ENCODE measurements around the gene PIM1. TPM values are rescaled to one million over a fixed set of nuclear protein-coding genes. Genes with fewer than 3 reads are reported as not detected.
A peak's percentile ranks its signal among the peaks of the same experiment; 100 is the strongest.

The PIM1 gene
- total RNA-seq, 2 experiments from 2014 or later: 24.7 to 31.4 TPM

- peak overlapping the region; percentile 16; the same call in 1 of the 2 replicates for H3K4me2 ChIP-seq (ENCODE audit: low read length)
- TF ChIP-seq EZH2phosphoT487 (IDR thresholded peaks at IDR 0.05; ENCODE audit: borderline replicate concordance, low read depth, low read length): no peak
- peaks cover 27% of the 10 kb centered on the region for H3K4me1 ChIP-seq (ENCODE audit: insufficient read depth, low read length, poor library complexity, severe bottlenecking)
- no peaks in the 10 kb centered on the region for H3K36me3 ChIP-seq (ENCODE audit: insufficient read depth, low read length)
- H3K79me2 ChIP-seq (ENCODE audit: insufficient read depth, low read depth, low read length): no peaks in the 10 kb centered on the region
- intact Hi-C loops (cut with micrococcal nuclease; ENCODE audit: unreplicated experiment): no loop called here
- CTCF ChIA-PET (ENCODE audit: unreplicated experiment): interaction anchor here (0.6 kb wide), 1 partner anchor 552 kb away, joined by 3 read pairs; no protein-coding TSS in a partner anchor
- H2AFZ ChIP-seq (ENCODE audit: low read length): peak overlapping the region; percentile 16; the same call in 1 of the 2 replicates
- H3K9me3 ChIP-seq (ENCODE audit: low read length): no peaks in the 10 kb centered on the region
- H4K20me1 ChIP-seq (ENCODE audit: insufficient read depth, low read length): no peaks in the 10 kb centered on the region
- DNase-seq (ENCODE audit: low spot score): no peak
- H3K4me3 ChIP-seq (ENCODE audit: low read depth, low read length, poor library complexity, severe bottlenecking): no peak overlapping the region
- no peak overlapping the region for H3K27ac ChIP-seq (ENCODE audit: low read depth, low read length, poor library complexity, severe bottlenecking)
- no peaks in the 10 kb centered on the region for H3K9me2 ChIP-seq (ENCODE audit: insufficient read depth, low read length)
- BruUV-seq (replicated peaks): no TSS peak
- POLR2A ChIA-PET: no interaction called here
Observed at GRCh38 chr6:37149745-37150144, 20.2 kb upstream of the PIM1 start.

GRCh38 chr6:37150314-37150713, 19.6 kb upstream of the PIM1 start:
- H3K4me3 ChIP-seq (ENCODE audit: low read depth, low read length, poor library complexity, severe bottlenecking): no peak overlapping the region
- no peak for TF ChIP-seq EZH2phosphoT487 (IDR thresholded peaks at IDR 0.05; ENCODE audit: borderline replicate concordance, low read depth, low read length)
- TF ChIP-seq, protein P1, sequence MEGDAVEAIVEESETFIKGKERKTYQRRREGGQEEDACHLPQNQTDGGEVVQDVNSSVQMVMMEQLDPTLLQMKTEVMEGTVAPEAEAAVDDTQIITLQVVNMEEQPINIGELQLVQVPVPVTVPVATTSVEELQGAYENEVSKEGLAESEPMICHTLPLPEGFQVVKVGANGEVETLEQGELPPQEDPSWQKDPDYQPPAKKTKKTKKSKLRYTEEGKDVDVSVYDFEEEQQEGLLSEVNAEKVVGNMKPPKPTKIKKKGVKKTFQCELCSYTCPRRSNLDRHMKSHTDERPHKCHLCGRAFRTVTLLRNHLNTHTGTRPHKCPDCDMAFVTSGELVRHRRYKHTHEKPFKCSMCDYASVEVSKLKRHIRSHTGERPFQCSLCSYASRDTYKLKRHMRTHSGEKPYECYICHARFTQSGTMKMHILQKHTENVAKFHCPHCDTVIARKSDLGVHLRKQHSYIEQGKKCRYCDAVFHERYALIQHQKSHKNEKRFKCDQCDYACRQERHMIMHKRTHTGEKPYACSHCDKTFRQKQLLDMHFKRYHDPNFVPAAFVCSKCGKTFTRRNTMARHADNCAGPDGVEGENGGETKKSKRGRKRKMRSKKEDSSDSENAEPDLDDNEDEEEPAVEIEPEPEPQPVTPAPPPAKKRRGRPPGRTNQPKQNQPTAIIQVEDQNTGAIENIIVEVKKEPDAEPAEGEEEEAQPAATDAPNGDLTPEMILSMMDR (conservative IDR thresholded peaks at IDR 0.05; ENCODE audit: low read length): no peak
- H3K9me3 ChIP-seq (ENCODE audit: low read length): no peaks in the 10 kb centered on the region
- POLR2A ChIA-PET: no interaction called here
- peak overlapping the region; percentile 16; the same call in 1 of the 2 replicates for H2AFZ ChIP-seq (ENCODE audit: low read length)
- no peak for DNase-seq (ENCODE audit: low spot score)
- H3K27ac ChIP-seq (ENCODE audit: low read depth, low read length, poor library complexity, severe bottlenecking): no peak overlapping the region
- CTCF ChIA-PET (ENCODE audit: unreplicated experiment): interaction anchor here (0.6 kb wide), 1 partner anchor 553 kb away, joined by 3 read pairs; no protein-coding TSS in a partner anchor
- no peaks in the 10 kb centered on the region for H4K20me1 ChIP-seq (ENCODE audit: insufficient read depth, low read length)
- no peaks in the 10 kb centered on the region for H3K36me3 ChIP-seq (ENCODE audit: insufficient read depth, low read length)
- peak overlapping the region; percentile 16; the same call in 1 of the 2 replicates for H3K4me2 ChIP-seq (ENCODE audit: low read length)
- no peaks in the 10 kb centered on the region for H3K9me2 ChIP-seq (ENCODE audit: insufficient read depth, low read length)
- H3K4me1 ChIP-seq (ENCODE audit: insufficient read depth, low read length, poor library complexity, severe bottlenecking): peaks cover 33% of the 10 kb centered on the region
- H3K79me2 ChIP-seq (ENCODE audit: insufficient read depth, low read depth, low read length): no peaks in the 10 kb centered on the region
- intact Hi-C loops (cut with micrococcal nuclease; ENCODE audit: unreplicated experiment): no loop called here
- no TSS peak for BruUV-seq (replicated peaks)

- no peaks in the 10 kb centered on the region for H3K9me3 ChIP-seq (ENCODE audit: low read length)
- no peaks in the 10 kb centered on the region for H4K20me1 ChIP-seq (ENCODE audit: insufficient read depth, low read length)
- no TSS peak for BruUV-seq (replicated peaks)
- H3K36me3 ChIP-seq (ENCODE audit: insufficient read depth, low read length): no peaks in the 10 kb centered on the region
- peaks cover 46% of the 10 kb centered on the region for H3K4me1 ChIP-seq (ENCODE audit: insufficient read depth, low read length, poor library complexity, severe bottlenecking)
- POLR2A ChIA-PET: interaction anchor here (0.8 to 1.9 kb wide), 2 partner anchors 8 to 14 kb away, joined by 6 to 12 read pairs; partner anchors contain the start of gene PIM1
- peak; percentile 97 for DNase-seq (ENCODE audit: low spot score)
- peak overlapping the region; percentile 58 for H3K4me3 ChIP-seq (ENCODE audit: low read depth, low read length, poor library complexity, severe bottlenecking)
- H3K27ac ChIP-seq (ENCODE audit: low read depth, low read length, poor library complexity, severe bottlenecking): peak overlapping the region; percentile 93
- peak overlapping the region; percentile 82 for H2AFZ ChIP-seq (ENCODE audit: low read length)
- intact Hi-C loops (cut with micrococcal nuclease; ENCODE audit: unreplicated experiment): loop anchor here (1.0 kb wide), 2 partner anchors 15 to 53 kb away; partner anchors contain the start of gene PIM1
- H3K9me2 ChIP-seq (ENCODE audit: insufficient read depth, low read length): no peaks in the 10 kb centered on the region
- CTCF ChIA-PET (ENCODE audit: unreplicated experiment): interaction anchor here (1.8 kb wide), 1 partner anchor 16 kb away, joined by 5 read pairs; no protein-coding TSS in a partner anchor
- no peaks in the 10 kb centered on the region for H3K79me2 ChIP-seq (ENCODE audit: insufficient read depth, low read depth, low read length)
- peak overlapping the region; percentile 91 for H3K4me2 ChIP-seq (ENCODE audit: low read length)
- TF ChIP-seq, protein P1 (conservative IDR thresholded peaks at IDR 0.05; ENCODE audit: low read length): no peak
- TF ChIP-seq EZH2phosphoT487 (IDR thresholded peaks at IDR 0.05; ENCODE audit: borderline replicate concordance, low read depth, low read length): no peak
Observed at GRCh38 chr6:37155394-37156312, 14.3 kb upstream of the PIM1 start.
